Effector memory CD4-positive, alpha-beta T cell (primary cell): ENCODE measurements around the gene OPCML.

ENCODE experiments used
- DNase-seq, 3 donors: peaks; one replicate each; pipeline ENCODE4 v3.0.0-alpha.2; 2020
- H3K27ac ChIP-seq: 2 replicates; pipeline ENCODE4 v1.7.0; 2013; ENCODE audit warnings: mild to moderate bottlenecking, low read length, moderate library complexity; ENCODE audit not compliant: insufficient read depth, poor library complexity, severe bottlenecking
- H3K27me3 ChIP-seq: replicated peaks from 2 replicates; pipeline ENCODE4 v1.7.0; 2013; ENCODE audit warnings: mild to moderate bottlenecking, low read length; ENCODE audit not compliant: insufficient read depth, control insufficient read depth, poor library complexity, severe bottlenecking
- H3K36me3 ChIP-seq: 2 replicates; pipeline ENCODE4 v1.7.0; 2013; ENCODE audit warnings: mild to moderate bottlenecking, low read length, moderate library complexity; ENCODE audit not compliant: control insufficient read depth, insufficient read depth
- H3K4me1 ChIP-seq: 2 replicates; pipeline ENCODE4 v1.7.0; 2013; ENCODE audit warnings: low read length, mild to moderate bottlenecking; ENCODE audit not compliant: control insufficient read depth, insufficient read depth, poor library complexity, severe bottlenecking
- H3K4me3 ChIP-seq: 2 replicates; pipeline ENCODE4 v1.7.0; 2013; ENCODE audit warnings: low read length, low read depth, mild to moderate bottlenecking; ENCODE audit not compliant: insufficient read depth, poor library complexity, severe bottlenecking
- H3K9me3 ChIP-seq: 2 replicates; pipeline ENCODE4 v1.7.0; 2013; ENCODE audit warnings: mild to moderate bottlenecking, low read length, moderate library complexity; ENCODE audit not compliant: control insufficient read depth

OPCML gene

DNA sequence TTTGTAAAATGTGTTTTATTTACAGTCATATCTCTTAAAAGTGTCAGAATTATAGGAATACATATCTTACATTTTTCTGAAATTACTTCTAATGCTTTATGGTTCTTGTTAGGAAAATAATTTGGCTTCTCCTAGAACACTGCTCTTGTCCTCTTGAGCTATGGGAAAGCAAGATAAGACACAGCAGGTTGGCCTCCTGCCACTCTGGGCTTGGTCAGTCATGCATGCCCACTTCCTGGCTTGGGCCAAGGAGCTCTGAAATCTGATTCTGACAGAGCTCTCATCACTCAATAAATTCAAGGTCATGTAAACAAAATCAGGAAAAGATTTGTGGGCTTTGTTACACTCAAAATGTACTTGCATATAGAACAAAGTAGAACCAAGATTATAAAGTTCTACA, 1036.0 kb downstream of the OPCML start:
- Histone ChIP-seq H3K4me3 (no peak overlapping the region), H3K27me3 (no peaks in the 10 kb centered on the region), H3K27ac (no peak overlapping the region), H3K4me1 (no peaks in the 10 kb centered on the region), H3K36me3 (no peaks in the 10 kb centered on the region), H3K9me3 (no peaks in the 10 kb centered on the region)
- no peak for DNase-seq

DNA sequence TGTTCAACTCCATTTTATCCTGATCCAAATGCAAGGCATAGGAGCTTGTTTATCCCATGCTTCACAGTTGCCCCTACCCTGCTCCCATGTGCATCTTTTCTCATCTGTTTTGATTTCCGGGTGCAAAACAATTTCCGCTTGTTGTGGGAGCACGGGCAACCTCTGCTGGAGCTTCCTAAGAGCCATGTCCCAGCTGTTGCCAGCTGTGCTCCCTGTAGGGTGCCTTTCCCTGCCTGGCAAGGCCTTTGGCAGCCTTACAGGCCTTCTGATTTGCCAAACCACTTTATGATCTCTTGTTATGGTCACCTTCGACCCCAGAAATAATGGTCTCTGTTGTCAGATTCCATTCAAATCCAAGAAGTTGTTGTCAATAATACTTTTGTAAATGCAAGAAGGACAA, 1038.5 kb downstream of the OPCML start:
- no peaks in the 10 kb centered on the region for H3K9me3 ChIP-seq
- H3K27me3 ChIP-seq = no peaks in the 10 kb centered on the region
- DNase-seq = no peak
- H3K36me3 ChIP-seq = no peaks in the 10 kb centered on the region
- no peak overlapping the region for H3K27ac ChIP-seq
- H3K4me1 ChIP-seq = no peaks in the 10 kb centered on the region
- H3K4me3 ChIP-seq = no peak overlapping the region

DNA sequence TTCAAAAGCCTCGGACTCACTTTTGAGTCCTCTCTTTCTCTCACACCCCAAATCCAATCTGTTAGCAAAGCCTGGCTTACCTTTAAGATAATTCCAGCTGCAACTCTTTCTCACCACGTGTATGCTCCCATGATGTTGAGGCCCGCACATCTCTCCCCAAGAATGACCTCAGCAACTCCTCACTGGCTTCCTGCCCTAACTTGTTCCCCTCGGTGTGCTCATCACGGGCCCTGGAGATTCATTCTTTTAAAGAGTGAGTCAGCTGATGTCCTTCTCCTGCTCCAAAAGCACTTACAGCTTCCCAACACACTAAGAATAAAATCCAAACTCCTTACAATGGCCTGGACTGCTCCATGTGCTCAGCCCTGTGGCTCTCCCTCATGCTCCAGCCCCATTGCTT, 1041.3 kb downstream of the OPCML start:
- Histone ChIP-seq H3K27me3 (no peaks in the 10 kb centered on the region), H3K4me1 (no peaks in the 10 kb centered on the region), H3K9me3 (no peaks in the 10 kb centered on the region), H3K27ac (no peak overlapping the region), H3K4me3 (no peak overlapping the region), H3K36me3 (no peaks in the 10 kb centered on the region)
- DNase-seq = no peak

DNA sequence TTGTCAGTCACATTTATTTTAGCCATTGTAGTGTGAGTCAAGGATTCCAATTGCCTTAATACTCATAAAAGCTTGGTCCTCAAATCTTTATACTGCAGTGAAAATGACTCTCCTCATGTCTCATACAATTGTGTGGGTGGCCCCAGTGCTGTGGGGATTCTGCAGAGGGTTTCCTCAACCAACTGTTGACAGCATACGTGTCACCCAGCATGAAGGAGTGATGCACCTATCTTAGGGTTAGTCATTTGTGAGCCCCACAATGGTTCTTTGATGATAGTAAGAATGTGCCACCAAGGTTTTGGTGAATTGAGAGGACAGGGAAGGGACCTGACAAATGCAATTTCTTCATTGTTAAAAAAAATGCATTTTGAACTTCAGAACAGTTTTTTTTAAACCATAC, 1046.2 kb downstream of the OPCML start:
- Histone ChIP-seq H3K4me3 (no peak overlapping the region), H3K4me1 (no peaks in the 10 kb centered on the region), H3K9me3 (no peaks in the 10 kb centered on the region), H3K36me3 (no peaks in the 10 kb centered on the region), H3K27me3 (no peaks in the 10 kb centered on the region), H3K27ac (no peak overlapping the region)
- DNase-seq = no peak

DNA sequence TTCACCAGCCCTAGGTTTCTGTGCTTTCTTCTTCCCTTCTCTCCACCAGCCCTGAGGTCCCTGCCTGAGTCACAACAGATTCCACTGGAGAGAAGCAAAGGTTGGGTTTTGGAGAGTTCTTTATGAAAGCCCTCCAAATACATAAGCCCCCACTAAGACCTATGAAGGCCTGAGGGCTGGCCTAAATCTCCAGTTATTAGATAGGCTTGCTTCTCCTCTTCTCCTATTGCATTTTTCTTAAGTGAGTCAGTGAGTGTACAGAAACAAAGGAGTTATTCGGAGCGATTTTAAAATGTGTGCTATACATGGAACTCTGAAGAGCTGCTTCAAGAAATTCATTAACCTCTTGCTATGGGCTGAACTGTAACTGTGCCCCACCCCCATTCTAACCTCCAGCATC, 1057.3 kb downstream of the OPCML start:
- DNase-seq = no peak
- Histone ChIP-seq H3K4me3 (no peak overlapping the region), H3K9me3 (no peaks in the 10 kb centered on the region), H3K27me3 (peaks cover 3% of the 10 kb centered on the region), H3K36me3 (no peaks in the 10 kb centered on the region), H3K27ac (no peak overlapping the region), H3K4me1 (no peaks in the 10 kb centered on the region)

DNA sequence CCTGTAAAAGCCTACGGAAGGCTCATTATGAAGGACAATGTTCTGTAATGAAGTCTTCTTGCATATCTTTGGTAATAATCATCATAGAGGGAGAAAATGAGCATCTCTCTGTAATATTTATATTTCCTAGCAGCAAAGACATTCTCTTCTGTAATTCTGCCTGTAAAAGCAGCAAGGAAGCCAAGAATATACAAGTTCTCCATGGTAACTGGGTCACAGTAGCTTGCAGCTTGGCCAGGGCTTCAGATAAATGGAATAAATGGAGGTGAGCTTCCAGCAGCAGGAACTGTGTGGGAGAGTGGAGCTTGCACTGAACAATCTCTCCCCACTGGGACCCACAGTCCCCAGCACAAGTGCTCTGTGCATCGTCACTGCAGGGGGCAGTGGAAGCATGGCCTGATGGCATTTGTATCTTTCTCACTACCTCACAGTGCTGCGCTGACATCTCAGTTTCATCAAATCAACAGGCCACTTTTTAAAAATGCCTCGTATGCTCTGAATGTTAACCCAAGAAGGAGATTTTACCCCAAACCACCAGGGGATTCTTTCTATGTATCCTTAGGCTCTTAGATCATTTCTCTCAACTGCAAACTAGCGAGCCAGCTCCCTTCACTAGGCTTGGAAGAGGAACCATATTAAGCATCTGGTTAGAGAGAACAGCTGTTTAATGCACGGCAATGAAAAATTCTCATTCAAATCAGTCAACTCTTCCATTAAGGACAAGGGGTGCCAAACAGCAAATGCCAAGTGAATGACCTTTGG, 1059.7 kb downstream of the OPCML start:
- Histone ChIP-seq H3K9me3 (no peaks in the 10 kb centered on the region), H3K36me3 (no peaks in the 10 kb centered on the region), H3K27me3 (peaks cover 3% of the 10 kb centered on the region), H3K4me3 (no peak overlapping the region), H3K4me1 (no peaks in the 10 kb centered on the region), H3K27ac (no peak overlapping the region)
- no peak for DNase-seq

DNA sequence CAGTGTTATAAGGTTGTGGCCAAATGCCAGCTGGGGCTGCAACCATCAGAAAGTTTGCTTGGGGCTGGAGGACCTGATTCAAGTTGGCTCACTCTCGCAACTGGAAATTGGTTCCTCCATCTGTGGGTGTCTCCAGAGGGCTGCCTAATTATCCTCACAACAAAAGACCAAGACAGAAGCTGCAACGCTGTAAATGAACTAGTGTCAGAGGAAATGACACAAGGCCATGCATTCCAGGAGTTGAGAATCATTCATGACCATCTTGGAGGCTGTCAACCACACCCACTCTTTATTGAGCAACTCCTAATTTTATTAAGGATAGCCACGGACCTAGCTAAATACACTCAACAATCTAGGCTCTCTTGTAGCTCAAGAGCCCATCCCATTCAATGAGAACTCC, 1060.8 kb downstream of the OPCML start:
- Histone ChIP-seq H3K4me3 (no peak overlapping the region), H3K36me3 (no peaks in the 10 kb centered on the region), H3K4me1 (no peaks in the 10 kb centered on the region), H3K27ac (no peak overlapping the region), H3K27me3 (peaks cover 3% of the 10 kb centered on the region), H3K9me3 (no peaks in the 10 kb centered on the region)
- DNase-seq = no peak

DNA sequence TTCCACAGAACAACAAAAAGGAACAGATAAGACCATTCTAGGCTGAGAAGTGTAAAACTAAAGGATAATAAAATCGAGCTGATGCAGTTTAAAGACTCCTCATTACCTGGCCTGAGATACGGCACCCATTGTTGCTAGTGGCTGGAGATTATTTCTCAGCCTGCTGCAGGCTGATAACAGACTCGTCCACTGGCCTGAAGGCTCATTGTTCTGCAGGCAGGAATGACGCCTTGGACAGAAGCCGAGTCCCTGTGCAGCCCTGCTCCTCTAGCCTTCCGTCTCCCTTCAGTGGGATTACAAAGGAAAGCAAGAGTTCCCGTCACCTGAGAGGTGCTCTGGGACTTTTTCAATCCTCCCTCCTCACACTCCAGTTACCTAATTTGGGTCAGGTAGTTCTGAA, 1065.3 kb downstream of the OPCML start:
- Histone ChIP-seq H3K36me3 (no peaks in the 10 kb centered on the region), H3K27ac (no peak overlapping the region), H3K9me3 (no peaks in the 10 kb centered on the region), H3K27me3 (peaks cover 3% of the 10 kb centered on the region), H3K4me1 (no peaks in the 10 kb centered on the region), H3K4me3 (no peak overlapping the region)
- DNase-seq = no peak

DNA sequence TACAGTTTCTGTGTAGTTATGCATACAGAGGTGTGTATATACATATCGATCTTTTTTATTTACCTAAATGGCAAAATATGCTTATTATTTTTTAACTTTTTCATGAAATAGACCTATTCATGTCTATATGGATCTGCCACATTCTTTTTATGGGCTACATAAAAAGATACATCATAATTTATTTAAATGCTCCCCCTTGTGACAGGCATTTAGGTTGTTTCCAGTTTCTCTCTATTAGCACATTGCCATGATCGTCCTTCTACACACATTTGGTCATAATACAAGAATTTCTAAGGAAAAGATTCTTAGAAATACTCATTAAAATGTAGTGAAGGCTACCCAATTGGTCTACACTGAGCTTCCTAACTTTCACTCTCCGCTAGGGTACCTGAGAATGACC, 1067.4 kb downstream of the OPCML start:
- Histone ChIP-seq H3K4me1 (no peaks in the 10 kb centered on the region), H3K27me3 (no peaks in the 10 kb centered on the region), H3K4me3 (no peak overlapping the region), H3K36me3 (no peaks in the 10 kb centered on the region), H3K27ac (no peak overlapping the region), H3K9me3 (no peaks in the 10 kb centered on the region)
- DNase-seq = no peak

DNA sequence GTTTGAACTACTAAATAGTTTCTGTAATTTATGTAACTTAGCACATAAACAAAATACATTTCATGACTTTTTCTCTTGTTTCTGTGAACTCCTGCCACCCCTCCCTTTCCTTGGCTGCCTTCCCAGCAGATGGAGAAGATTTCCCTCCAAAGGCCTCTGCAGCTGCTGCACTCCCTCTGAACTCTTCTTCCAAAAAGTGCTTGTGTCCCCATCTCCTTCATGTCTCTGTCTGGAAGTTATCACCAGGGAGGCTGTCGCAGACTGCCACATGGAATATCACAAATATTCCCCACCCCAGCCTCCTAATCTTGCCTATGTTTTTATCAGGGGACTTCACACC, 1068.3 kb downstream of the OPCML start:
- no peaks in the 10 kb centered on the region for H3K9me3 ChIP-seq
- H3K4me1 ChIP-seq = no peaks in the 10 kb centered on the region
- no peak overlapping the region for H3K4me3 ChIP-seq
- no peaks in the 10 kb centered on the region for H3K27me3 ChIP-seq
- H3K36me3 ChIP-seq = no peaks in the 10 kb centered on the region
- H3K27ac ChIP-seq = no peak overlapping the region
- DNase-seq = no peak
